Stomach (tissue), 4 donors: ENCODE results near the gene CDK17.

ENCODE experiments used
- CTCF ChIP-seq, 7 experiments: fragments of 450-650 bp in 4 of 7; fragments of 200-600 bp in 3 of 7; sonication (generic) in 3 of 7; IDR thresholded peaks; one replicate each; pipeline ENCODE4 v1.5.1; 2016 to 2019; ENCODE audit warnings: antibody characterized with exemption in 7 of 7, control low read depth in 2 of 7, mild to moderate bottlenecking in 1 of 7
- POLR2A ChIP-seq, 4 donors: fragments of 450-650 bp; IDR thresholded peaks; one replicate each; pipeline ENCODE4 v1.6.1; 2016; ENCODE audit warnings: antibody characterized with exemption in 4 of 4, control low read depth in 2 of 4, mild to moderate bottlenecking in 1 of 4, moderate library complexity in 1 of 4

GRCh38 chr12:96238336-96239047, 161.7 kb downstream of the CDK17 start:
- TF ChIP-seq CTCF (IDR thresholded peaks at IDR 0.05) (no peak), POLR2A (IDR thresholded peaks at IDR 0.05) (no peak)
